ENCODE results near the gene PCBP3.

DNA sequence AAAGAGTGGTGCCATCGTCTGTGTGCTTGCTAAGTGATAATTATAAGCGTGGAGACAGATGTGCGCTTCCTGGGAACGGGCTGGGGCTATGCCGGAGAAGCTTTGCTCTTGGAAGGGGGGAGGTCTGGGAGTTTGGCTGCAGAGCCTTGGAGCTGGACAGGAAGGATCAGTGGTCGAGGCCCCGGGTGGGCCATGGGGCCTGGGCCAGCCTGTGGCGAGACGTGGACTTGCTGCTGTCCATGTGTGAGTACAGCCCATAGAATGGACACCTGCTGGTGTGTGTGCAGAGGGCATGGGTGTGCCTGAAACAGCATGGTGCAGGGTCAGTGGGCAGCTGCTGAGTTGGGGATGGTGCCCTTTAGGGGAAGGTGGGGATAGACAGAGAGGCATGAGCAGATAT is 121.3 kb downstream of the PCBP3 start:
- TF ChIP-seq, protein P1, sequence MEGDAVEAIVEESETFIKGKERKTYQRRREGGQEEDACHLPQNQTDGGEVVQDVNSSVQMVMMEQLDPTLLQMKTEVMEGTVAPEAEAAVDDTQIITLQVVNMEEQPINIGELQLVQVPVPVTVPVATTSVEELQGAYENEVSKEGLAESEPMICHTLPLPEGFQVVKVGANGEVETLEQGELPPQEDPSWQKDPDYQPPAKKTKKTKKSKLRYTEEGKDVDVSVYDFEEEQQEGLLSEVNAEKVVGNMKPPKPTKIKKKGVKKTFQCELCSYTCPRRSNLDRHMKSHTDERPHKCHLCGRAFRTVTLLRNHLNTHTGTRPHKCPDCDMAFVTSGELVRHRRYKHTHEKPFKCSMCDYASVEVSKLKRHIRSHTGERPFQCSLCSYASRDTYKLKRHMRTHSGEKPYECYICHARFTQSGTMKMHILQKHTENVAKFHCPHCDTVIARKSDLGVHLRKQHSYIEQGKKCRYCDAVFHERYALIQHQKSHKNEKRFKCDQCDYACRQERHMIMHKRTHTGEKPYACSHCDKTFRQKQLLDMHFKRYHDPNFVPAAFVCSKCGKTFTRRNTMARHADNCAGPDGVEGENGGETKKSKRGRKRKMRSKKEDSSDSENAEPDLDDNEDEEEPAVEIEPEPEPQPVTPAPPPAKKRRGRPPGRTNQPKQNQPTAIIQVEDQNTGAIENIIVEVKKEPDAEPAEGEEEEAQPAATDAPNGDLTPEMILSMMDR (IDR thresholded peaks at IDR 0.05 in 4 of 5, conservative IDR thresholded peaks at IDR 0.05 in 1 of 5): no peak
- no peak for TF ChIP-seq POLR2A (IDR thresholded peaks at IDR 0.05)

Data from gastrocnemius medialis (tissue), 4 donors.